ENCODE data around the gene PLEKHA7. TPM values are rescaled to one million over a fixed set of nuclear protein-coding genes. Genes with fewer than 3 reads are reported as not detected.

The PLEKHA7 gene
- total and polyA plus RNA-seq, 2 of the 4 experiments (the other 2 are of a cell fraction), result 0.12 TPM; not detected in 1

GRCh38 chr11:17013548-17014320, 480 bp downstream of the PLEKHA7 start:
- dilution Hi-C loops (cut with HindIII; ENCODE audit: low sequenced_read_pairs, unreplicated experiment) (no loop called here), intact Hi-C loops (cut with micrococcal nuclease) (loop anchor here (10.0 kb wide), 1 partner anchor 51 kb away; no protein-coding TSS in a partner anchor), in situ Hi-C loops (cut with MboI; ENCODE audit: low sequenced_read_pairs) (no loop called here)
- no peak overlapping the region for H3K56ac ChIP-seq (ENCODE audit: extremely low read depth, insufficient read depth, low read length)
- H3K4me3 ChIP-seq (ENCODE audit: insufficient read depth, low read depth, low read length), result no peak overlapping the region; the same call in 1 of the 2 replicates
- WGBS, 2 experiments (ENCODE audit: extremely low coverage in 2 of 2, insufficient read length in 1 of 2), result 1% methylated on average over 21 of the region's 85 CpGs; no CpG with 5 or more reads in 1 of the 2 experiments
- peak overlapping the region; percentile 58 for H2AFZ ChIP-seq (replicated peaks; ENCODE audit: low read length, poor library complexity)
- H2AK9ac ChIP-seq (replicated peaks; ENCODE audit: low read depth, low read length, poor library complexity), result peak overlapping the region; percentile 17
- no peak overlapping the region for H3K9ac ChIP-seq (ENCODE audit: low read depth, low read length)
- no peak overlapping the region for H3K14ac ChIP-seq (replicated peaks; ENCODE audit: low read depth, low read length)
- ATAC-seq (ENCODE audit: low read depth) (peak; percentile 22), DNase-seq (no peak)
- H4K91ac ChIP-seq (ENCODE audit: insufficient read depth, low read depth, low read length), result no peak overlapping the region
- H4K8ac ChIP-seq (ENCODE audit: low read depth in 2 of 2, low read length in 2 of 2), result no peak overlapping the region
- no peak overlapping the region for H3K23ac ChIP-seq (ENCODE audit: low read depth, low read length)
- H3K27me3 ChIP-seq (ENCODE audit: control insufficient read depth, insufficient read depth, low read length), result peaks cover 51% of the 10 kb centered on the region
- H3K4ac ChIP-seq (ENCODE audit: low read depth, low read length), result no peak overlapping the region
- no peak overlapping the region for H2BK20ac ChIP-seq (ENCODE audit: low read depth, low read length)
- H2BK120ac ChIP-seq (ENCODE audit: low read depth, low read length), result no peak overlapping the region
- H2BK15ac ChIP-seq (ENCODE audit: low read depth, low read length), result no peak overlapping the region
- H3K79me1 ChIP-seq (ENCODE audit: low read depth in 1 of 2, low read length in 2 of 2), result no peaks in the 10 kb centered on the region
- H3K4me1 ChIP-seq (ENCODE audit: control insufficient read depth, insufficient read depth, low read length), result no peaks in the 10 kb centered on the region
- H2BK5ac ChIP-seq (ENCODE audit: low read depth, low read length, poor library complexity, severe bottlenecking), result no peak overlapping the region
- ChIA-PET CTCF (no interaction called here), POLR2A (ENCODE audit: unreplicated experiment) (no interaction called here)
- H3K36me3 ChIP-seq (ENCODE audit: control insufficient read depth, insufficient read depth, low read length), result no peaks in the 10 kb centered on the region
- H3K9me1 ChIP-seq (ENCODE audit: insufficient read depth, low read length), result no peaks in the 10 kb centered on the region
- peak overlapping the region; percentile 52; the same call in 1 of the 2 replicates for H3K4me2 ChIP-seq (ENCODE audit: low read depth, low read length)
- no TSS peak for BruUV-seq (replicated peaks)
- no peaks in the 10 kb centered on the region for H4K20me1 ChIP-seq (ENCODE audit: insufficient read depth, low read length)
- H3K9me3 ChIP-seq (ENCODE audit: control insufficient read depth, insufficient read depth, low read length), result no peaks in the 10 kb centered on the region
- H2AK5ac ChIP-seq (ENCODE audit: low read depth, low read length), result no peak overlapping the region
- H4K5ac ChIP-seq (ENCODE audit: low read depth, low read length), result no peak overlapping the region
- no peak overlapping the region for H3K18ac ChIP-seq (ENCODE audit: low read depth, low read length)
- no peak overlapping the region for H3K27ac ChIP-seq (ENCODE audit: insufficient read depth, low read length)
- no peak for TF ChIP-seq RFX5 (IDR thresholded peaks at IDR 0.05; ENCODE audit: low read depth, low read length)
- no peak for TF ChIP-seq USF2 (IDR thresholded peaks at IDR 0.05; ENCODE audit: low read depth, low read length)
- TF ChIP-seq CEBPB (IDR thresholded peaks at IDR 0.05; ENCODE audit: low read depth, low read length), result no peak
- TF ChIP-seq MXI1 (IDR thresholded peaks at IDR 0.05; ENCODE audit: borderline replicate concordance, low read depth, low read length), result no peak
- no peak for TF ChIP-seq RCOR1 (IDR thresholded peaks at IDR 0.05; ENCODE audit: insufficient replicate concordance, low read length)
- no peak for TF ChIP-seq MAZ (IDR thresholded peaks at IDR 0.05; ENCODE audit: borderline replicate concordance, low read depth, low read length)
- TF ChIP-seq, protein P1, sequence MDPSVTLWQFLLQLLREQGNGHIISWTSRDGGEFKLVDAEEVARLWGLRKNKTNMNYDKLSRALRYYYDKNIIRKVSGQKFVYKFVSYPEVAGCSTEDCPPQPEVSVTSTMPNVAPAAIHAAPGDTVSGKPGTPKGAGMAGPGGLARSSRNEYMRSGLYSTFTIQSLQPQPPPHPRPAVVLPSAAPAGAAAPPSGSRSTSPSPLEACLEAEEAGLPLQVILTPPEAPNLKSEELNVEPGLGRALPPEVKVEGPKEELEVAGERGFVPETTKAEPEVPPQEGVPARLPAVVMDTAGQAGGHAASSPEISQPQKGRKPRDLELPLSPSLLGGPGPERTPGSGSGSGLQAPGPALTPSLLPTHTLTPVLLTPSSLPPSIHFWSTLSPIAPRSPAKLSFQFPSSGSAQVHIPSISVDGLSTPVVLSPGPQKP (IDR thresholded peaks at IDR 0.05; ENCODE audit: borderline replicate concordance, low read depth, low read length), result no peak
- TF ChIP-seq RAD21 (IDR thresholded peaks at IDR 0.05; ENCODE audit: low read length), result no peak
- TF ChIP-seq POLR2A (IDR thresholded peaks at IDR 0.05; ENCODE audit: low read depth, low read length), result no peak
- no peak for TF ChIP-seq CHD1 (IDR thresholded peaks at IDR 0.05; ENCODE audit: low read depth, low read length)
- TF ChIP-seq CTCF (conservative IDR thresholded peaks at IDR 0.05; ENCODE audit: low read depth, low read length), result no peak
- TF ChIP-seq SMC3 (IDR thresholded peaks at IDR 0.05; ENCODE audit: low read depth, low read length), result no peak
- no peak for TF ChIP-seq MAFK (IDR thresholded peaks at IDR 0.05; ENCODE audit: low read depth, low read length)
- no peak for TF ChIP-seq NFE2L2 (IDR thresholded peaks at IDR 0.05; ENCODE audit: low read depth, low read length)
- no peak for TF ChIP-seq BHLHE40 (IDR thresholded peaks at IDR 0.05; ENCODE audit: low read depth, low read length)
